NCI-H82 (cell line): ENCODE results near the gene FOLR2.
A peak's percentile ranks its signal among the peaks of the same experiment; 100 is the strongest.
"Not testable (repeated sequence)": the region's sequence is repeated elsewhere in the genome, so short reads cannot be mapped to it uniquely, and the experiment has no call there.

Experiments
- DNase-seq: peaks from one replicate; lab custom pipeline; 2025; lab: John Stamatoyannopoulos, UW

Gene FOLR2

DNA sequence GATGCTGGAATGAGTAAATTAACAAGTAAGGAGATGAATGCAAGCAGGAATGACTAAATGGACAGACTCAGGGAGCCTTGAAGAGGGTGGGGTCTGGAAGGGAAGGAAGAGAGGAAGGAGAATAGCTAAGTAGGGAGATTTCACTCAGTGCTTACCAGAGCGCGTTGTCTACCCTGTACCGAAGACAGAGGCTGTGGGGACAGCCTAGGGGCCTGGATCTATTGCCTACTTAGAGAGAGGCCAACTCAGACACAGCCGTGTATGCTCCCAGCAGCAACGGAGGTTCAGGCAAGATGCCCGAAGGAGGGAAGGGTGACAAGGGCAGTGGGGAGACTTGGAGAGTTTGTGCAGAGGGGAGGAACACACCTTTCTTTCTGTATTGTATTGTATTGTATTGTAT lies at the start of gene FOLR2:
FOLR2 (plus strand) TSS at position 157 of the 400 bp plus-strand sequence. CDS start 1,791 bp downstream, outside the sequence.
- DNase-seq = no peak

DNA sequence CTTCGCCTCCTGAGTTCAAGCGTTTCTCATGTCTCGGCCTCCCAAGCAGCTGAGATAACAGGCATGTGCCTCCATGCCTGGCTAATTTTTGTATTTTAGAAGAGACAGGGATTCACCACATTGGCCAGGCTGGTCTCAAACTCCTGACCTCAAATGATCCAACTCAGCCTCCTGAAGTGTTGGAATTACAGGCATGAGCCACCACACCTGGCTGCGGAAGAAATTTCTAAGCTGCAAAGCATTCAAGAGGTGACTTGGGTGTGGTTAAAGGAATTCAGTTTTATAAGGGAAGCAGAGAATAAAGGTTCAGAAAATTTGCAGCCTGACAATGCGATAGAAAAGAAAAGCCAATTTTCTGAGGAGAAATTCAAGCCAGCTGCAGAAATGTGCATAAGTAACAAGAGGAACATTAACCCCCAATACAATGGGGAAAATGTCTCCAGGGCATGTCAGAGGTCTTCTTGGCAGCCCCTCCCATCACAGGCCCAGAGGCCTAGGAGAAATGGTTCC lies 47.5 kb upstream of the FOLR2 start:
- not testable (repeated sequence) for DNase-seq

DNA sequence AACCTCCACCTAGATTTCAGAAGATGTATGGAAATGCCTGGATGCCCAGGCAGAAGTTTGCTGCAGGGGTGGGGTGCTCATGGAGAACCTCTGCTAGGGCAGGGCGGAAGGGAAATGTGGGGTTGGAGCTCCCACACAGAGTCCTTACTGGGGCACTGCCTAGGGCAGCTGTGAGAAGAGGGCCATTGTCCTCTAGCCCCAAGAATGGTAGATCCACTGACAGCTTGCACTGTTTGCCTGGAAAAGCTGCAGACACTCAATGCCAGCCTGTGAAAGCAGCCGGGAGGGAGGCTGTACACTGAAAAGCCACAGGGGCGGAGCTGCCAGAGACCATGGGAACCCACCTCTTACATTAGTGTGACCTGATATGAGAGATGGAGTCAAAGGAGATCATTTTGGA lies 46.8 kb upstream of the FOLR2 start:
- not testable (repeated sequence) for DNase-seq

DNA sequence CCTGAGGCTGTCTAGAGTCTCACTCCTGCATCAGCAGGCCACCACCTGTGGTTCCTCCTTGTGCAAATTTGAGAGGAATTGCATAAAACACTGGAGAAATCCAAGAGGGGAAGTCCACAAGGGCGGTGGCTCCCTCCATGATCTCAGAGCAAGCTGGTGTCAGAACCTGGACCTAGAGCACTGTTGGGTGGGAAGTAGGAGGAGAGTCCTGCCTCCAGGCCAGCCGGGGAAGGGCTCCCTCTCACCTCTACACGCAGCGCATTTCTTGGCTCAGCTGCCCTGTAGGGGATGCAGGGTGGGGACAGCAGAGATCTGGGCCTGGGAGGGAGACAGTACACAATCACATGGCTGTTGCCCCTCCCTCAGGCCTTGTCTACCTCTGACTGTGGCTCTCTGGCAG lies 44.6 kb upstream of the FOLR2 start:
- DNase-seq = not testable (repeated sequence)

DNA sequence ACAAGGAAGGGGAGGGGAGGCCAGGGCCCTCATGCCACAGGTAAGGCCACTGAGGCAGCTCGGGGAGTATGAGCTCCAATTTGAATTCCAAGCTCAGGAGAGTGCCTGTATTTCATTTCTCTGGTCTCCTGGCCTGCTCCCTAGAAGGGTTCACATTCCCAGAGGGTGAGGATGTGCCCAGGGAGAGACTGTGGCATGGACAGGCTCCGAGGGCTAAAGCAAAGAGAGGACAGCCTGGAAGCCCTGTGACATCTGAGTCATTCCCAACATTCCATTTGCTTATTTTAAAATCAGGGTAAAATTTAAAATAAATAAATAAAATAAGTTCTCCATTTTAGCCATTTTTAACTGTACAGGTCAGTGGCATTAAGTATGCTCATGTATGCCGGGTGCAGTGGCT lies 43.3 kb upstream of the FOLR2 start:
- DNase-seq = no peak

DNA sequence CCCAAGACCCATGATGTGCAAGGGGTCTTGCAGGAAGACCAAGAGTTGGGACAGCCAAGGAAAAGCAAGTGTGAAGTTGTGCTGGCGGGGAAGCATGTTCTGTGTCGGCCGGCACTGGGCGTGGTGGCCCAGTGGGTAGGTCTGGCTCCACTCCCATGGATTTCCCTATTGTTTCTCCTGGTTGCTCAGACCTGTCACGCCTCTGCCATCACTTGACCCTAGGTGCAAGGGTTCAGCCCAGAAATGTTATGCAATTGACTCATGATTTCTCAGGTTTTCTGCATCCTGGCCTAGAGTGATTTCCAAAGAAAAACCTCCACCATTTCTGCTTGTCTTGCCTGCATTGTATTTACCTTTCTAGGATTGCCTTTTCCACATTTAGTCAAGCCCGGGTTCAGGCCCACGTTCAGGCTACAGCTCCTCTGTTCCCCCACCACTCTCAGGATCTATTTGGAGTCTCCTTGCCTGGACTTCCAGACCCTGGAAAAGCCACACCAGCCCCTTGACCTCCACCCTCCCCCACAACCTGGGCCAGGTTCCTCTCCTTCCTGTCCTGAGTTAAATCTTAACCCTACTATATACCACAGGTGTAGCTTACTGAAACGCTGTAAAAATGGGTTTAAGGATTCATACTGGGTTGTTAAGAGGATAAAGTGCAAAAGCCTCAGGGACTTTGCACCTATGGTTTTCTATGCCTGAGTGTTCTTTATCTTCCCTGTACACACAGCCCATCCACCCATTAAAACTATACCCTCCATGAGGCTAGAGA lies 42.1 kb upstream of the FOLR2 start:
- no peak for DNase-seq

DNA sequence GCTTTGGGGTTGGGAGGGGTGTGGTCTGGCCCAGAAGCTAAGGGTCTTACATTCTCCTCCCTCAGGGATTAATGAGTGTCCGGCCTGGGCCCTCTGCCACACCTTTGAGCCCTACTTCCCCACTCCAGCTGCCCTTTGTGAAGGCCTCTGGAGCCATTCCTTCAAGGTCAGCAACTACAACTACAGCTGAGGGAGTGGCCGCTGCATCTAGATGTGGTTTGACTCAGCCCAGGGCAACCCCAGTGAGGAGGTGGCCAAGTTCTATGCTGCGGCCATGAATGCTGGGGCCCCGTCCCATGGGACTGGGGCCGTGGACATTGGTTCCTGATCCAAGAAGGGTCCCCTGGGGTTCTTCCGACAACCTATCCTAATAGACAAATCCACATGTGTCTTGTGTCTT lies 38.9 kb upstream of the FOLR2 start:
- DNase-seq = no peak

DNA sequence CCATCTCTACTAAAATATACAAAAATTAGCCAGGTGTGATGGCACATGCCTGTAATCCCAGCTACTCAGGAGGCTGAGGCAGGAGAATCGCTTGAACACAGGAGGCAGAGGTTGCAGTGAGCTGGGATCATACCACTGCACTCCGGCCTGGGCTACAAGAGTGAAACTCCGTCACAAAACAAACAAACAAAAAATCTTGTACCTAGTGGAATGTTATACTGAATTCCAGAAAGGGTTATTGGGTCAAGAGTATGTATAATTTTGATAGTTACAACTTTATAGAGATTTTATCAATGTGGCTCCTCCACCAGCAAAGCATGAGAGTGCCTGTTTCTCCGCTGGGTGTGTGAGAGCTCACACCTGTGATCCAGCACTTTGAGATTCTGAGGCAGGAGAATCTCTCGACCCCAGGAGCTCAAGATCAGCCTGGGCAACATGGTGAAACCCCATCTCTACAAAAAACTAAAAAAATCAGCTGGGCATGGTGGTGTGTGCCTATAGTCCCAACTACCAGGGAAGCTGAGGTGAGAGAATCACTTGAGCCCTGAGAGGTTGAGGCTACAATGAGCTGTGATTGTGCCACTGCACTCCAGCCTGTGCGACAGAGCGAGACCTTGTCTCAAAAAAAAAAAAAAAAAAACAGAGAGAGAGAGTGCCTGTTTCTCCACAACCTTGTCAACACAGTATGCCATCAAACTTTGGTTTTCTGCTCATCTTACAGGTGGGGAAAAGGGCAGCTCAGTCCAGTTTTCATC lies 37.4 kb upstream of the FOLR2 start:
- no peak for DNase-seq

DNA sequence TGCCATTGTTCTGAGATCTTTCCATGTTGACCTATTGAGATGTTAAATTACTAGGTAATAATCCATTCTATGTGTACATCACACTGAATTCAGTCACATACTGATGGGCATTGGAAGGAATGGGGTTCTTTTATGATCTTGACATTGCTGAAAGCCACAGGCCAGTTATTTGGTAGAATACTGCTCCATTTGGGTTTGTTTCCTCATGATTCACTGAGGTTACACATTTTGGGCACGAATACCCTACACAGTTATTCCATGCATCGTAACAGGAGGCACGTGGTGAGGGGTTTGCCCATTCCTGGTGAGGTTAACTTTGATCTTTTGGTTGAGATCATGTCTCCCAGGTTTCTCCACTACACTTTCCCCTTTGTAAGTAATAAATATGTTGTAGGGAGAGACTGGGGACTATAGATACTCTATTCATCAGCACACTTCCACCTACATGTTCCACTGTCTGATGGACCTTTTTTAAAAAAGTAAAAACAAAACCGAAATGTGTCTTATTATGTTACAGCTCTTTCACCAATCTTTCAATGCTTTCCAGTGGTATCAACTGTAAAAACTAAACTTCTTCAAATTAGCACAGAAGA lies 36.7 kb upstream of the FOLR2 start:
- DNase-seq = no peak

DNA sequence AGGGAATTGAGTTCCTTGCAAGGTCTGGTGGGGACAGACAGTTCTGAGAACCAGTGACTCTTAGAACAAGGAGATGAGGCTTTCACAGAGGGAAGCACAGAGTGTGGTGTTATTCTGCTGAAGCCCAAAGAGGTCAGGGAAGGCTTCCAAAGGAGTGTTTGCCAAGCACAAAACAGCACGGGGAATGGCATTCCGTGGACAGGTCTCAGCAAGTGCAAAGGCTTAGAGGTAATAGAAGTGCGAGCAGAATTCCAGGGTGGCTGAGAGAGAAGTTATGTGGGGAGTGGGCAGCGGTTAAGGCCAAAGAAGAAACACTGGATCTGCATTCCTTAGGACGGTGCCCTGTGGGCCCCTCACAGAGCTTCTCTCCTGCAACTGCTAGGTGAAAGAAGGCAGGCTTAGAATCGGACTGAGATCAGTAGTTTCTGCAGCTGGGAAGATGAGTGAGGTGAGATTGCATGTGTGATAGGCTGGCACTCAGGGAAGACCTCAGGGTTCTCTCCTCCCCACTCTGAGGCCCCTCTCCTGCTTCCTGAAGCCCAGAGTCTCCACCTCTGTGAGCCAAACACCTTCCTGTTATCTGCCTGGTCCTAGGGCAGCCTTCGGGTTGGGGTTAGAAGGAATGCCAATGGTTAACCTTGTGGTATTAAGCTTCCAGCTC lies 35.6 kb upstream of the FOLR2 start:
- not testable (repeated sequence) for DNase-seq

DNA sequence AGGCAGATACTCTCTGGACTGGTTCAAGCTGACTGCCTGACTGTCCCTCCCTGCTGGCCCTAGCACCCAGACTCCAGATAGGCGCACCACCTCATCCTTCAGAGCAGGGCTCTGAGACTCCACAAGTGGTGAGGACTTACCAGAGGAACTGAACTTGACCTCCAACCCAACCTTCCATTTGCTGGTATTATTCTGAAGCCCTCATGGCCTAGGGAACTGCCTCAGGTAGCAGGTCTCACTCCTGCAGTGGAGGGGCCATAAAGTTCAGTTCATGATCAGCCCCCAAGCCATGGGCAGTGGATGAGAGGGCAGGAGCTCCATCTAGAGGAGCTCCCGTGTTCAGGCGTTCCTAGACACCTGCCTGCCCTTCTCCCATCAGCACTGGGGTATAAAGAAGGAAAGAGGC lies 35.0 kb upstream of the FOLR2 start:
- DNase-seq = peak; percentile 29

DNA sequence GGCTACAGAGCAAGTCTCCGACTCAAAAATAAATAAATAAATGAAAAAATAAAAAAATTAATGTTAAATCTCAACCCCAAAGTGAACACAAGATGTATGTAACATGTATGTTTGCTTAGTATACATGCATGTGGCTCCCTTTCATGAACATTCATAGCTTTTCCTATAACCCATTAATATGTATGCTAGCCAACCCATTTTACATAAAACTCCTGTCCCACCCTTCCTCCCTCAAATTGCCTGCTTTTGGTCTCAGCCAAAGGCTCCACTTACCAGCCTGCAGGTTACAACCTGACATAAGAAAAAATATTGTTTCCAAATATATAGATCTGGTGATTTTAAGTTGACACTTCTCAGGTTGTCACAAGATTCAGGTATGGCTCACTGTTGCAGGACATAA lies 28.3 kb upstream of the FOLR2 start:
- DNase-seq = no peak

DNA sequence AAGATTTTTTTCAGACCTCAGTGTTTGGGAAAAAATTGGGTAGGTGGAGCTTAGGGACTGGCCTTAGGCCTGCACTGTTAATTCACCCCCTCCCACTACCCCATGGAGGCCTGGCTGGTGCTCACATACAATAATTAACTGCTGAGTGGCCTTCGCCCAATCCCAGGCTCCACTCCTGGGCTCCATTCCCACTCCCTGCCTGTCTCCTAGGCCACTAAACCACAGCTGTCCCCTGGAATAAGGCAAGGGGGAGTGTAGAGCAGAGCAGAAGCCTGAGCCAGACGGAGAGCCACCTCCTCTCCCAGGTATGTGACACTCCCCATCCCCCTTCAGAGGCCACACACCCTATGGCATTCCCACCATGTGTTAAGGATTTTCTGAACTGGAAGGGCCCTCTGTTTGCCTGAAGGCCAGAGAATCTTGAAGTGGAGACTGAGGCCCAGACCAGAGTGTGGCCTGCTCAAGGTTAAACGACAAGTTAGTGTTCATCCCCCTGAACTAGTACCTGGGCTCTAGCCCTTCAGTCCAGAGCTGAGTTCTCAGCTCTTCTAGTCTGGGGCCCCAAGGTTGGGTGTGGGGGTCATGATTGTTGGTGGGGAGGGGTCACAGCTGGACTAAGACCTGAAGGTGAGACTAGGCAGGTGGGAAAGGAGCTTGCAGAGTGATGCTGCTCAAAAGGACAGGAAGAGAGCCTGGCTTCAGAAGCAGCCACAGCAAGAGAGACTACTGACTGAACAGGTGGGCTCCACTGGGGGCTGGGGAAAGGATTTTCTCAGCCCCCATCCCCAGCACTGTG lies 26.9 kb upstream of the FOLR2 start:
- DNase-seq = peak; percentile 89

DNA sequence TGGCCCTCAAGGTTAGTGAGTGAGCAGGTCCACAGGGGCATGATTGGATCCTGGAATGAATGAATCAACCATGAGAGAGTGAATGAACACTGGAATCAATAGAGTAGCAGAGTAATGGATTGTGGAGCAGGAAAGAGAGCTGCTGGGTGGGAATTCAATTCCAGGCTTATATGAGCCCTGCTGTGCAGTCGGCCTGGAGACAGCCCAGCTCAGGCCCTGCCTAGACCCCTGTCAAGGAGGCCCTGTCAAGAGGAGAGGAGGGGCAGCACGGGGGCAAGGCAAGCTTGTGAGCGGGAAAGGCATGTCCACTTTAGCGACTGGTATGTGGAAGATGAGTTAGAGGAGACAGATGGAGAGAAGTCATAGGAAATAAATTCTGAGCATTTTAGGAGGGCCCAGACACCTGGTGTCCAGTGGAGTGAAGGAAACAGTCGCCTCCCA lies 25.9 kb upstream of the FOLR2 start:
- no peak for DNase-seq

DNA sequence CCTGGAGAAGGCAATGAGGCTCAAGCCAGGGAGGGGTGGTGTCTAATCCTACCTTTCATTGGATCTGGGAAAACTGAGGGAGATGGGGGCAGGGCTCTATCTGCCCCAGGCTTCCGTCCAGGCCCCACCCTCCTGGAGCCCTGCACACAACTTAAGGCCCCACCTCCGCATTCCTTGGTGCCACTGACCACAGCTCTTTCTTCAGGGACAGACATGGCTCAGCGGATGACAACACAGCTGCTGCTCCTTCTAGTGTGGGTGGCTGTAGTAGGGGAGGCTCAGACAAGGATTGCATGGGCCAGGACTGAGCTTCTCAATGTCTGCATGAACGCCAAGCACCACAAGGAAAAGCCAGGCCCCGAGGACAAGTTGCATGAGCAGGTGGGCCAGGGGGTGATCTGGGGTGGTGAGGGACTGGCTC lies 24.6 kb upstream of the FOLR2 start, which contains the start of gene FOLR1:
FOLR1 (plus strand) TSS at position 180 of the 421 bp plus-strand sequence; CDS start at position 214, 34 bp downstream.
- peak; percentile 8 for DNase-seq

DNA sequence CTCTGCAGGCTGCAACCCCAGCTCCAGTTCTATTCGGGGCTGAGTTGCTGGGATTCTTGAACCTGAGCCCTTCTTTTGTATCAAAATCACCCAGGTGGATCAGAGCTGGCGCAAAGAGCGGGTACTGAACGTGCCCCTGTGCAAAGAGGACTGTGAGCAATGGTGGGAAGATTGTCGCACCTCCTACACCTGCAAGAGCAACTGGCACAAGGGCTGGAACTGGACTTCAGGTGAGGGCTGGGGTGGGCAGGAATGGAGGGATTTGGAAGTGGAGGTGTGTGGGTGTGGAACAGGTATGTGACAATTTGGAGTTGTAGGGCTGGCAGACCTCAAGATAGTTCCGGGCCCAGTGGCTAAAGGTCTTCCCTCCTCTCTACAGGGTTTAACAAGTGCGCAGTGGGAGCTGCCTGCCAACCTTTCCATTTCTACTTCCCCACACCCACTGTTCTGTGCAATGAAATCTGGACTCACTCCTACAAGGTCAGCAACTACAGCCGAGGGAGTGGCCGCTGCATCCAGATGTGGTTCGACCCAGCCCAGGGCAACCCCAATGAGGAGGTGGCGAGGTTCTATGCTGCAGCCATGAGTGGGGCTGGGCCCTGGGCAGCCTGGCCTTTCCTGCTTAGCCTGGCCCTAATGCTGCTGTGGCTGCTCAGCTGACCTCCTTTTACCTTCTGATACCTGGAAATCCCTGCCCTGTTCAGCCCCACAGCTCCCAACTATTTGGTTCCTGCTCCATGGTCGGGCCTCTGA lies 20.9 kb upstream of the FOLR2 start:
- DNase-seq = no peak

DNA sequence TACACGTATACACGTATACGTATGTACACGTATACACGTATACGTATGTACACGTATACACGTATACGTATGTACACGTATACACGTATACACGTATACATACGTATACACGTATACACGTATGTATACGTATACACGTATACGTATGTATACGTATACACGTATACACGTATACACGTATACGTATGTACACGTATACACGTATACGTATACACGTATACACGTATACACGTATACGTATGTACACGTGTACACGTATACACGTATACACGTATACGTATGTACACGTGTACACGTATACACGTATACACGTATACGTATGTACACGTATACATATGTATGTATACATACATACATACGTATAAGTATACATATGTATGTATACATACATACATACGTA lies 15.1 kb upstream of the FOLR2 start:
- DNase-seq = not testable (repeated sequence)

DNA sequence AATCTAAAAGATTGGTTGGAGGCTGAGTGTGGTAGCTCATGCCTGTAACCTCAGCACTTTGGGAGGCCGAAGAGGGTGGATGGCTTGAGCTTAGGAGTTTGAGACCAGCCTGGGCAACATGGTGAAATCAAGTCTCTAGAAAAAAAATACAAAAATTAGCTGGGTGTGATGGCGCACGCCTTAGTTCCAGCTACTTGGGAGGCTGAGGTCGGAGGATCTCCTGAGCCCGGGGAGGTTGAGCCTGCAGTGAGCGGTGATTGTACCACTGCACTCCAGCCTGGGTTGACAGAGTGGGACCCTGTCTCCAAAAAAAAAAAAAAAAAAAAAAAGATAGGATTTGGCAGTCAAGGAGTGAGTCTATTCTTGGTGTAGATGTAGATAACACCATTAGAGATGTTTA lies 14.0 kb upstream of the FOLR2 start:
- DNase-seq = no peak

DNA sequence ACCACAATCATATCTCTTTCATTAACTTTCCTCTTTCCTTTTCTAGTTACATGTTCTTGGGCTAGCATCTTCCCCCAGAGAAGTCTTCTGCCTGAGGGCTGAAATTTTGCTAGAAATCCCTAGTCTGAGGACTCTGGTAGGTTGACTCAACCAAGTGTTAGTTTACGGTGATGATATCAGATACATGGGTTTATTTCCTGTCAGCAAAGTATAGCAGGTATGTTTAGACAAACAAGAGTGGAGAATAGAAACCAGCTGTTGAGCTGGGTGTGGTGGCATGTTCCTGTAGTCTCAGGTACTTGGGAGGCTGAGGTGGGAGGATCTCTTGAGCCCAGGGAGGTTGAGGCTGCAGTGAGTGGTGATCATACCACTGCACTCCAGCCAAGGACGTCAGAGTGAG lies 13.4 kb upstream of the FOLR2 start:
- no peak for DNase-seq

DNA sequence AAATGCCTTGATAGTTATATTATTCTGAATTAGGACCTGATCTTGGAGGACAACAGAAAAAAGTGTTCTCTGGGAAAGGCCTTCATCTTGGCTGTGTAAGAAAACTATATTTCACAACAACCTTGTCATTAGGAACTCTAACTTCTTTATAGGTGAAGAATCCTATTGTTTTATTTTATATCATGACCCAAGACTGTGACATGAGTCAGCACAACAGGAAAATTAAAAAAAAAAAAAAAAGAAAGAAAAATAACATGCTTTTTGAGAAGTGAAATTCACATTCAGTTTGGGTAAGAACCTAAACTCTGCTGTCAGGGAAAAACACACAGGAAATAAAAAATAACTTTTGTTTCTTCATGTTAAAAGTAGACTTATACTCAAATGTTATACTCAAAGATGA lies 11.7 kb upstream of the FOLR2 start:
- no peak for DNase-seq
